IMR-90 (cell line): ENCODE data around the gene SEC14L1. TPM values are rescaled to one million over a fixed set of nuclear protein-coding genes. Genes with fewer than 3 reads are reported as not detected.
A peak's percentile ranks its signal among the peaks of the same experiment; 100 is the strongest.

ENCODE experiments used
- ATAC-seq: fragments of 200-7000 bp; cut with Tn5 transposase; 2 replicates; pipeline ENCODE4 v1.9.1; 2020; ENCODE audit warnings: low read depth, mild to moderate bottlenecking, moderate library complexity
- BruUV-seq: library from RNA; stranded (reverse); fragments of 400-500 nt; replicated peaks from 2 replicates; lab custom pipeline; 2021; lab: Mats Ljungman, UMichigan
- CTCF ChIA-PET: fragments of 300-600 bp; formaldehyde crosslinking; extraction: SDS; loops from one replicate; lab custom pipeline; 2021; ENCODE audit warnings: antibody characterized with exemption; lab: Yijun Ruan, JAX
- POLR2A ChIA-PET: fragments of 300-600 bp; sonication (Branson Sonifier 250); formaldehyde crosslinking; loops from one replicate; lab custom pipeline; 2022; ENCODE audit warnings: antibody characterized with exemption; ENCODE audit not compliant: unreplicated experiment; lab: Charles Lee
- DNase-seq: peaks from one replicate; pipeline ENCODE4 v3.0.0; 2013
- H2AFZ ChIP-seq: replicated peaks from 2 replicates; pipeline ENCODE3; 2013; ENCODE audit warnings: low read length, mild to moderate bottlenecking; ENCODE audit not compliant: poor library complexity
- H2AK5ac ChIP-seq: 2 replicates; pipeline ENCODE4 v1.6.1; 2013; ENCODE audit warnings: low read depth, low read length, inconsistent platforms
- H2AK9ac ChIP-seq: replicated peaks from 2 replicates; pipeline ENCODE3; 2013; ENCODE audit warnings: mild to moderate bottlenecking, low read depth, low read length, moderate library complexity; ENCODE audit not compliant: poor library complexity
- H2BK120ac ChIP-seq: 2 replicates; pipeline ENCODE4 v1.6.1; 2013; ENCODE audit warnings: low read depth, low read length, inconsistent platforms
- H2BK15ac ChIP-seq: 3 replicates; pipeline ENCODE4 v1.6.1; 2013; ENCODE audit warnings: low read depth, low read length, inconsistent platforms
- H2BK20ac ChIP-seq: 2 replicates; pipeline ENCODE4 v1.6.1; 2013; ENCODE audit warnings: low read depth, mild to moderate bottlenecking, inconsistent platforms, low read length, moderate library complexity
- H2BK5ac ChIP-seq: 2 replicates; pipeline ENCODE4 v1.6.1; 2013; ENCODE audit warnings: mild to moderate bottlenecking, low read depth, low read length, inconsistent platforms; ENCODE audit not compliant: poor library complexity, severe bottlenecking
- H3K14ac ChIP-seq: replicated peaks from 2 replicates; pipeline ENCODE4 v1.6.1; 2013; ENCODE audit warnings: low read depth, low read length, inconsistent platforms
- H3K18ac ChIP-seq: 2 replicates; pipeline ENCODE4 v1.6.1; 2013; ENCODE audit warnings: low read depth, low read length, control low read depth
- H3K23ac ChIP-seq: 2 replicates; pipeline ENCODE4 v1.6.1; 2013; ENCODE audit warnings: low read depth, low read length, inconsistent platforms
- H3K27ac ChIP-seq: 2 replicates; pipeline ENCODE4 v1.5.1; 2013; ENCODE audit warnings: mild to moderate bottlenecking, control low read depth, low read length; ENCODE audit not compliant: insufficient read depth
- H3K27me3 ChIP-seq: 2 replicates; pipeline ENCODE4 v1.6.1; 2013; ENCODE audit warnings: low read length; ENCODE audit not compliant: control insufficient read depth, insufficient read depth
- H3K36me3 ChIP-seq: 2 replicates; pipeline ENCODE4 v1.6.1; 2013; ENCODE audit warnings: low read length, mixed read lengths; ENCODE audit not compliant: control insufficient read depth, insufficient read depth
- H3K4ac ChIP-seq: 2 replicates; pipeline ENCODE4 v1.6.1; 2013; ENCODE audit warnings: low read depth, low read length, inconsistent platforms
- H3K4me1 ChIP-seq: 2 replicates; pipeline ENCODE4 v1.6.1; 2013; ENCODE audit warnings: low read length, mixed read lengths; ENCODE audit not compliant: control insufficient read depth, insufficient read depth
- H3K4me2 ChIP-seq: 2 replicates; pipeline ENCODE4 v1.6.1; 2013; ENCODE audit warnings: low read depth, mild to moderate bottlenecking, control low read depth, low read length, moderate library complexity
- H3K4me3 ChIP-seq: 2 replicates; pipeline ENCODE4 v1.5.1; 2013; ENCODE audit warnings: low read depth, mild to moderate bottlenecking, control low read depth, low read length, moderate library complexity; ENCODE audit not compliant: insufficient read depth
- H3K56ac ChIP-seq: 2 replicates; pipeline ENCODE4 v1.6.1; 2013; ENCODE audit warnings: low read length, inconsistent platforms; ENCODE audit not compliant: insufficient read depth; ENCODE audit errors: extremely low read depth
- H3K79me1 ChIP-seq, 2 experiments: 2 replicates each; pipeline ENCODE4 v1.6.1; 2013; ENCODE audit warnings: low read length in 2 of 2, inconsistent platforms in 1 of 2, low read depth in 1 of 2
- H3K9ac ChIP-seq: 2 replicates; pipeline ENCODE4 v1.6.1; 2013; ENCODE audit warnings: low read depth, low read length, control low read depth
- H3K9me1 ChIP-seq: 2 replicates; pipeline ENCODE4 v1.6.1; 2013; ENCODE audit warnings: low read length, inconsistent platforms; ENCODE audit not compliant: insufficient read depth
- H3K9me3 ChIP-seq: 2 replicates; pipeline ENCODE4 v1.6.1; 2013; ENCODE audit warnings: low read length; ENCODE audit not compliant: control insufficient read depth, insufficient read depth
- H4K20me1 ChIP-seq: 2 replicates; pipeline ENCODE4 v1.6.1; 2013; ENCODE audit warnings: low read length, inconsistent platforms; ENCODE audit not compliant: insufficient read depth
- H4K5ac ChIP-seq: 2 replicates; pipeline ENCODE4 v1.6.1; 2013; ENCODE audit warnings: mild to moderate bottlenecking, low read depth, low read length, control low read depth
- H4K8ac ChIP-seq, 2 experiments: 2 replicates each; pipeline ENCODE4 v1.6.1; 2013; ENCODE audit warnings: low read depth in 2 of 2, low read length in 2 of 2, control low read depth in 1 of 2, inconsistent platforms in 1 of 2
- H4K91ac ChIP-seq: 2 replicates; pipeline ENCODE4 v1.6.1; 2013; ENCODE audit warnings: low read depth, low read length, inconsistent platforms; ENCODE audit not compliant: insufficient read depth
- CEBPB ChIP-seq: IDR thresholded peaks from 2 replicates; pipeline ENCODE4 v1.6.1; 2012; ENCODE audit warnings: low read depth, low read length, improper control_type of control experiment
- CHD1 ChIP-seq: IDR thresholded peaks from 2 replicates; pipeline ENCODE4 v1.6.1; 2012; ENCODE audit warnings: low read depth, low read length, improper control_type of control experiment
- MXI1 ChIP-seq: IDR thresholded peaks from 2 replicates; pipeline ENCODE4 v1.6.1; 2012; ENCODE audit warnings: low read depth, mild to moderate bottlenecking, low read length, moderate library complexity, borderline replicate concordance
- WGBS, 2 experiments: methylation state at CpG; one replicate each; pipeline versions ENCODE4 v1.1.5 to v1.1.7; 2013; ENCODE audit warnings: missing lambda C conversion rate in 2 of 2; ENCODE audit not compliant: insufficient read length in 1 of 2; ENCODE audit errors: extremely low coverage in 2 of 2; 5-methylcytosine and 5-hydroxymethylcytosine counted together
- dilution Hi-C: fragments of 300-500 bp; cut with HindIII; formaldehyde crosslinking; loops from one replicate; pipeline ENCODE4 v1.14.3; 2018; ENCODE audit warnings: low sequenced_read_pairs; ENCODE audit not compliant: unreplicated experiment
- in situ Hi-C: fragments of 300-500 bp; cut with MboI; formaldehyde crosslinking; loops from 3 replicates; pipeline ENCODE4 v1.14.3; 2019; ENCODE audit warnings: low sequenced_read_pairs, inconsistent platforms, mixed read lengths
- intact Hi-C: fragments of 100-400 bp; cut with micrococcal nuclease; formaldehyde crosslinking; loops from 2 replicates; pipeline ENCODE4 v1.10.0; 2022
- polyA plus RNA-seq, 3 experiments: library from polyadenylated mRNA; depleted of rRNA; stranded (reverse); fragments of >200 nt; gene quantifications; 2 replicates each; pipeline ENCODE4 v1.2.3, GENCODE V29; 2012; ENCODE audit warnings: low replicate concordance in 1 of 3
- total RNA-seq: library from RNA; depleted of rRNA; stranded (reverse); fragments of >200 nt; gene quantifications from 2 replicates; pipeline ENCODE4 v1.2.3, GENCODE V29; 2012

SEC14L1 gene
- total and polyA plus RNA-seq, 2 of the 4 experiments (the other 2 are of a cell fraction): 24.9 to 35.8 TPM

GRCh38 chr17:77182205-77183172, 41.7 kb downstream of the SEC14L1 start:
- H3K14ac ChIP-seq: 0 out of 2 replicates have a peak overlapping the region, but pooled peaks have one; percentile 19
- no peak overlapping the region for H3K56ac ChIP-seq
- no peak overlapping the region for H4K91ac ChIP-seq
- no peak overlapping the region for H4K8ac ChIP-seq
- H2BK120ac ChIP-seq: no peak overlapping the region
- ChIA-PET CTCF (interaction anchor here (0.7 to 0.8 kb wide), 2 partner anchors 8 to 24 kb away, joined by 3 to 4 read pairs; no protein-coding TSS in a partner anchor), POLR2A (no interaction called here)
- intact Hi-C loops: no loop called here
- H3K4me2 ChIP-seq: no peak overlapping the region
- dilution Hi-C loops: no loop called here
- H3K9me1 ChIP-seq: peaks cover 16% of the 10 kb centered on the region
- in situ Hi-C loops: no loop called here
- no peak overlapping the region for H3K4me3 ChIP-seq
- H2BK15ac ChIP-seq: no peak overlapping the region
- peaks cover 75% of the 10 kb centered on the region for H4K20me1 ChIP-seq
- H3K9me3 ChIP-seq: no peaks in the 10 kb centered on the region
- no peak overlapping the region for H3K27ac ChIP-seq
- no peaks in the 10 kb centered on the region for H3K27me3 ChIP-seq
- no peaks in the 10 kb centered on the region for H3K36me3 ChIP-seq
- peaks cover 38 to 87% of the 10 kb centered on the region in 2 experiments for H3K79me1 ChIP-seq
- H3K23ac ChIP-seq: peak overlapping the region; percentile 10; the same call in 1 of the 2 replicates
- H2AK5ac ChIP-seq: no peak overlapping the region
- no peak overlapping the region for H3K4ac ChIP-seq
- no peak for TF ChIP-seq CHD1
- TF ChIP-seq CEBPB: no peak
- no peak for TF ChIP-seq MXI1
- DNase-seq (no peak), ATAC-seq (no peak)
- H3K9ac ChIP-seq: no peak overlapping the region
- no peak overlapping the region for H2BK20ac ChIP-seq
- no peak overlapping the region for H2AK9ac ChIP-seq
- H2BK5ac ChIP-seq: no peak overlapping the region
- H3K18ac ChIP-seq: no peak overlapping the region
- H3K4me1 ChIP-seq: peaks cover 11% of the 10 kb centered on the region
- H4K5ac ChIP-seq: no peak overlapping the region
- no peak overlapping the region for H2AFZ ChIP-seq
- 100% methylated on average over 2 of the region's 16 CpGs; no CpG with 5 or more reads in 1 of the 2 experiments for WGBS, 2 experiments
- BruUV-seq: no TSS peak
